ENCODE results near the gene ZNF507. TPM values are rescaled to one million over a fixed set of nuclear protein-coding genes. Genes with fewer than 3 reads are reported as not detected.

The ZNF507 gene
- total RNA-seq, 1 experiment from 2014 or later, result 26.5 TPM

DNA sequence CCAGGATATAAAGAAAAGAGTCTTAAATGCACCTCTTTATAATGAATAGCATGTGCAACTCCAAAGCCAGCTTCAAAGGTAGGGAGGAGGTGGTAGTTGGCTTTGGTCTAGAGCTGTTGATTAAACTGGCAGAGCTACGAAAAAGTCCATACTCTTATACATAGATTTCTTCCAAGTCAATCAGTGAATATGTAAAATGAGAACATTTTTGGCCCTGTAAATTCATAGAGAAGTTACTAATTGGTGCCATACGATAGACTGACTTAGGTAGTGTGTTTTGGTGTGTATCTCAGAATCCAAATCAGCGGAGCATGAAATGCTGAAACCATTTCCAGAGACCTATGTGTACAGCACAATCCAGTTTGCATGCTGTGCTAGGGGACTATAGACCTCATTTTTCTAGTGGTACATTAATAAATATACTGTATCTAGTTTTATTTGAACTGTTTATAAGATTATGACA, 43.0 kb downstream of the ZNF507 start:
- peaks cover 9% of the 10 kb centered on the region; the same call in 1 of the 2 replicates for H3K36me3 ChIP-seq (ENCODE audit: low read depth)
- TF ChIP-seq, protein P1, sequence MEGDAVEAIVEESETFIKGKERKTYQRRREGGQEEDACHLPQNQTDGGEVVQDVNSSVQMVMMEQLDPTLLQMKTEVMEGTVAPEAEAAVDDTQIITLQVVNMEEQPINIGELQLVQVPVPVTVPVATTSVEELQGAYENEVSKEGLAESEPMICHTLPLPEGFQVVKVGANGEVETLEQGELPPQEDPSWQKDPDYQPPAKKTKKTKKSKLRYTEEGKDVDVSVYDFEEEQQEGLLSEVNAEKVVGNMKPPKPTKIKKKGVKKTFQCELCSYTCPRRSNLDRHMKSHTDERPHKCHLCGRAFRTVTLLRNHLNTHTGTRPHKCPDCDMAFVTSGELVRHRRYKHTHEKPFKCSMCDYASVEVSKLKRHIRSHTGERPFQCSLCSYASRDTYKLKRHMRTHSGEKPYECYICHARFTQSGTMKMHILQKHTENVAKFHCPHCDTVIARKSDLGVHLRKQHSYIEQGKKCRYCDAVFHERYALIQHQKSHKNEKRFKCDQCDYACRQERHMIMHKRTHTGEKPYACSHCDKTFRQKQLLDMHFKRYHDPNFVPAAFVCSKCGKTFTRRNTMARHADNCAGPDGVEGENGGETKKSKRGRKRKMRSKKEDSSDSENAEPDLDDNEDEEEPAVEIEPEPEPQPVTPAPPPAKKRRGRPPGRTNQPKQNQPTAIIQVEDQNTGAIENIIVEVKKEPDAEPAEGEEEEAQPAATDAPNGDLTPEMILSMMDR (conservative IDR thresholded peaks at IDR 0.05), result no peak
- no peak for TF ChIP-seq EZH2 (IDR thresholded peaks at IDR 0.05; ENCODE audit: low read depth)
- no TSS peak for BruUV-seq (replicated peaks)
- no peaks in the 10 kb centered on the region for H3K79me2 ChIP-seq (ENCODE audit: low read depth)
- H3K9me2 ChIP-seq (ENCODE audit: insufficient read depth), result no peaks in the 10 kb centered on the region
- H3K4me1 ChIP-seq (replicated peaks; ENCODE audit: insufficient read depth), result no peaks in the 10 kb centered on the region
- no peaks in the 10 kb centered on the region for H3K9me3 ChIP-seq (ENCODE audit: insufficient read depth, low read depth)
- no peak overlapping the region for H3K4me3 ChIP-seq
- DNase-seq, result no peak
- H3K27me3 ChIP-seq (ENCODE audit: insufficient read depth, low read depth), result no peaks in the 10 kb centered on the region
- H3F3A ChIP-seq (ENCODE audit: insufficient read depth, low read depth), result peaks cover 2% of the 10 kb centered on the region
- H4K20me1 ChIP-seq (ENCODE audit: insufficient read depth), result no peaks in the 10 kb centered on the region
- CTCF ChIA-PET, result no interaction called here
- intact Hi-C loops (cut with micrococcal nuclease; ENCODE audit: unreplicated experiment), result no loop called here
- no peak overlapping the region for H3K4me2 ChIP-seq
- POLR2A ChIA-PET (ENCODE audit: unreplicated experiment), result no interaction called here
- no peak overlapping the region for H3K27ac ChIP-seq
- no peak overlapping the region for H2AFZ ChIP-seq

DNA sequence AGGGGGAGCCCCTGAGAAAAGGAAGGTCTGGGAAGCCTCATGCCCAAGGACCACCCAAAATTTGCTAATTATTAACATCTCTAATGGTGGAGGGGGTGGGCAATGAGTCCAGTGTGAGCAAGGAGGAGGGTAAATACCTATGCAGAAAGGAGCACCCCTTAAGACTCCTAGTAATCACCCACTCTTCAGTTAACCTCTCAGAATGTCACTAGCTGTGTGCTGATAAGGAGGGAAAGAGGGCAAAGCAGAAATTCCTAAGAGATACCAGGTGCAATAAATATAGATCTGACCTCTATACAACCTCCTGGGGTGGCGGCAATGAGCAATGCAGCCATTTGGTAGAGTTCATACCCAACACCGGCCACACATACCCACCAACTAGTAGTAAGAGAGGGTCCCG, 47.5 kb downstream of the ZNF507 start:
- Histone ChIP-seq H3K27ac (no peak overlapping the region), H3K9me3 (ENCODE audit: insufficient read depth, low read depth) (no peaks in the 10 kb centered on the region), H3K27me3 (ENCODE audit: insufficient read depth, low read depth) (no peaks in the 10 kb centered on the region), H3K4me2 (no peak overlapping the region), H2AFZ (no peak overlapping the region), H3K4me3 (no peak overlapping the region), H3K36me3 (ENCODE audit: low read depth) (no peaks in the 10 kb centered on the region), H3F3A (ENCODE audit: insufficient read depth, low read depth) (no peaks in the 10 kb centered on the region), H3K79me2 (ENCODE audit: low read depth) (no peaks in the 10 kb centered on the region), H4K20me1 (ENCODE audit: insufficient read depth) (no peaks in the 10 kb centered on the region), H3K4me1 (replicated peaks; ENCODE audit: insufficient read depth) (no peaks in the 10 kb centered on the region), H3K9me2 (ENCODE audit: insufficient read depth) (no peaks in the 10 kb centered on the region)
- ChIA-PET POLR2A (ENCODE audit: unreplicated experiment) (no interaction called here), CTCF (no interaction called here)
- no TSS peak for BruUV-seq (replicated peaks)
- TF ChIP-seq EZH2 (IDR thresholded peaks at IDR 0.05; ENCODE audit: low read depth), result no peak
- TF ChIP-seq, protein P1 (conservative IDR thresholded peaks at IDR 0.05), result no peak
- no peak for DNase-seq
- intact Hi-C loops (cut with micrococcal nuclease; ENCODE audit: unreplicated experiment), result no loop called here

DNA sequence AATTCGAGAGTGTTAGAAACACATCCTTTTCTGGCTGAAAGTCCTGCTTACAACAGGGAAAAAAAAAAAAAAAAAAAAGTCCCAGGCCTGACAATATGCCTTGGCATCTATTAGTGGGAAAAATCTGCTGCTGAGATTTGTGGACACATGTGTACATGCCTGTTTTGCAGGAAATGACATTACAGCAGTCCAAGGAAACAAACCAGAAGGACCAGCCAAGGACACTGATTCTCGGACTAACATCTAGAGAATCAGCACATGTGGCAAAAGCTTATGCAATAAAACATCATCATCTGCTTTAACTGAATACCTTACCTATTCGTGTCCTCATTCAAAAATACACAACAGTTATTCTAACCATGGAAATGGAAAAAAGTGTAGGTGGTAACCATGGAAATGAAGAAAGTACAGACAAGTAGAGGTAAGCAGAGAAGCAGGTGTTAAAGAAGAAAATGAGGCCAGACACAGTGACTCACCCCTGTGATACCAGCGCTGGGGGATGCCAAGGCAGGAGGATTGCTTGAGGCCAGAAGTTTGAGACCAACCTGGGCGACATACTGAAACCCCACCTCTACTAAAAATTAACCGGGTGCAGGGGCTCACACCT, 50.7 kb downstream of the ZNF507 start:
- no peaks in the 10 kb centered on the region for H4K20me1 ChIP-seq (ENCODE audit: insufficient read depth)
- CTCF ChIA-PET, result no interaction called here
- H3K4me2 ChIP-seq, result no peak overlapping the region
- no peaks in the 10 kb centered on the region for H3K9me2 ChIP-seq (ENCODE audit: insufficient read depth)
- TF ChIP-seq, protein P1 (conservative IDR thresholded peaks at IDR 0.05), result no peak
- TF ChIP-seq EZH2 (IDR thresholded peaks at IDR 0.05; ENCODE audit: low read depth), result no peak
- DNase-seq, result no peak
- no peaks in the 10 kb centered on the region for H3F3A ChIP-seq (ENCODE audit: insufficient read depth, low read depth)
- no peaks in the 10 kb centered on the region for H3K4me1 ChIP-seq (replicated peaks; ENCODE audit: insufficient read depth)
- POLR2A ChIA-PET (ENCODE audit: unreplicated experiment), result no interaction called here
- no peaks in the 10 kb centered on the region for H3K9me3 ChIP-seq (ENCODE audit: insufficient read depth, low read depth)
- no TSS peak for BruUV-seq (replicated peaks)
- no peak overlapping the region for H2AFZ ChIP-seq
- intact Hi-C loops (cut with micrococcal nuclease; ENCODE audit: unreplicated experiment), result no loop called here
- no peaks in the 10 kb centered on the region for H3K27me3 ChIP-seq (ENCODE audit: insufficient read depth, low read depth)
- no peak overlapping the region for H3K4me3 ChIP-seq
- no peaks in the 10 kb centered on the region for H3K79me2 ChIP-seq (ENCODE audit: low read depth)
- H3K36me3 ChIP-seq (ENCODE audit: low read depth), result no peaks in the 10 kb centered on the region
- H3K27ac ChIP-seq, result no peak overlapping the region
